Endothelial cell of umbilical vein (primary cell): ENCODE measurements around the gene OCRL.

ENCODE experiments used
- CTCF ChIP-seq, 2 donors: IDR thresholded peaks; 1 replicate in 1 of 2; 2 replicates in 1 of 2; pipeline ENCODE4 v1.5.1; 2011; ENCODE audit warnings: low read length in 2 of 2, mild to moderate bottlenecking in 2 of 2, moderate library complexity in 2 of 2, control low read depth in 1 of 2, inconsistent platforms in 1 of 2, low read depth in 1 of 2; ENCODE audit not compliant: insufficient read depth in 1 of 2; ENCODE audit errors: extremely low read depth in 1 of 2
- EZH2 ChIP-seq: IDR thresholded peaks from 2 replicates; pipeline ENCODE4 v1.6.1; 2012; ENCODE audit warnings: borderline replicate concordance, low read depth, mild to moderate bottlenecking, moderate library complexity, low read length, inconsistent platforms; ENCODE audit not compliant: severe bottlenecking
- MYC ChIP-seq: IDR thresholded peaks from one replicate; pipeline ENCODE4 v1.6.1; 2011; ENCODE audit warnings: mild to moderate bottlenecking, low read depth, low read length
- POLR2A ChIP-seq: IDR thresholded peaks from 2 replicates; pipeline ENCODE4 v1.6.1; 2012; ENCODE audit warnings: low read depth, mild to moderate bottlenecking, control low read depth, low read length

- TF ChIP-seq MYC (no peak), POLR2A (no peak), CTCF (IDR thresholded peaks at IDR 0.05; ENCODE audit: extremely low read depth in 1 of 2, insufficient read depth in 1 of 2, low read depth in 1 of 2, low read length in 2 of 2) (no peak), EZH2 (no peak)
Measured at GRCh38 chrX:129540722-129541184, 694 bp downstream of the OCRL start.
